Ishikawa (cell line): ENCODE measurements around the gene HOXB5.

Experiments used
- CEBPB ChIP-seq: IDR thresholded peaks from 2 replicates; pipeline ENCODE4 v1.6.1; 2012
- CREB1 ChIP-seq: IDR thresholded peaks from 2 replicates; pipeline ENCODE4 v1.6.1; 2012; ENCODE audit warnings: low read depth
- EGR1 ChIP-seq: IDR thresholded peaks from 2 replicates; pipeline ENCODE4 v1.6.1; 2012
- EP300 ChIP-seq: IDR thresholded peaks from 2 replicates; pipeline ENCODE4 v1.6.1; 2012; ENCODE audit warnings: borderline replicate concordance
- FOXM1 ChIP-seq: IDR thresholded peaks from 2 replicates; pipeline ENCODE4 v1.6.1; 2012; ENCODE audit warnings: low read depth, borderline replicate concordance
- MAX ChIP-seq: IDR thresholded peaks from 2 replicates; pipeline ENCODE4 v1.6.1; 2012
- NFIC ChIP-seq: IDR thresholded peaks from 2 replicates; pipeline ENCODE4 v1.6.1; 2012
- RAD21 ChIP-seq: IDR thresholded peaks from 2 replicates; pipeline ENCODE4 v1.6.1; 2012; ENCODE audit warnings: low read depth
- REST ChIP-seq: IDR thresholded peaks from 2 replicates; pipeline ENCODE4 v1.6.1; 2012; ENCODE audit warnings: low read depth, mild to moderate bottlenecking
- TAF1 ChIP-seq: IDR thresholded peaks from 2 replicates; pipeline ENCODE4 v1.6.1; 2012; ENCODE audit warnings: low read depth, mild to moderate bottlenecking
- TCF12 ChIP-seq: IDR thresholded peaks from 2 replicates; pipeline ENCODE4 v1.6.1; 2012; ENCODE audit warnings: low read depth
- TEAD4 ChIP-seq: IDR thresholded peaks from 2 replicates; pipeline ENCODE4 v1.6.1; 2012
- USF1 ChIP-seq: IDR thresholded peaks from 2 replicates; pipeline ENCODE4 v1.6.1; 2012
- YY1 ChIP-seq: IDR thresholded peaks from 2 replicates; pipeline ENCODE4 v1.6.1; 2012; ENCODE audit warnings: low read depth
- ZBTB7A ChIP-seq: IDR thresholded peaks from 2 replicates; pipeline ENCODE4 v1.6.1; 2012; ENCODE audit warnings: low read depth

HOXB5 gene

GRCh38 chr17:48565925-48566710 is 27.5 kb downstream of the HOXB5 start:
- TF ChIP-seq MAX (no peak), TAF1 (no peak), EP300 (no peak), TEAD4 (no peak), USF1 (no peak), CREB1 (no peak), REST (no peak), FOXM1 (no peak), EGR1 (no peak), RAD21 (no peak), YY1 (no peak), NFIC (no peak), CEBPB (no peak), ZBTB7A (no peak), TCF12 (no peak)

- TF ChIP-seq CREB1 = no peak
- no peak for TF ChIP-seq MAX
- no peak for TF ChIP-seq REST
- TF ChIP-seq ZBTB7A = no peak
- no peak for TF ChIP-seq FOXM1
- no peak for TF ChIP-seq YY1
- no peak for TF ChIP-seq USF1
- no peak for TF ChIP-seq RAD21
- no peak for TF ChIP-seq NFIC
- no peak for TF ChIP-seq TEAD4
- TF ChIP-seq EGR1 = no peak
- no peak for TF ChIP-seq CEBPB
- TF ChIP-seq TCF12 = no peak
These were observed 28.5 kb downstream of the HOXB5 start for GRCh38 chr17:48565022-48565554.

GRCh38 chr17:48564188-48565021 is 29.2 kb downstream of the HOXB5 start:
- no peak for TF ChIP-seq CREB1
- no peak for TF ChIP-seq RAD21
- TF ChIP-seq NFIC = no peak
- no peak for TF ChIP-seq ZBTB7A
- no peak for TF ChIP-seq EGR1
- no peak for TF ChIP-seq REST
- TF ChIP-seq TEAD4 = no peak
- no peak for TF ChIP-seq EP300
- TF ChIP-seq TCF12 = no peak

- TF ChIP-seq USF1 = no peak
- TF ChIP-seq CEBPB = no peak
- TF ChIP-seq TCF12 = no peak
- no peak for TF ChIP-seq YY1
- TF ChIP-seq TEAD4 = no peak
These were observed 29.8 kb downstream of the HOXB5 start for GRCh38 chr17:48563867-48564187.
